DOHH2 (cell line): ENCODE results near the gene LRCH2.

ENCODE experiments used
- CTCF ChIP-seq: fragments of 200-600 bp; sonication (generic); IDR thresholded peaks from one replicate; pipeline ENCODE4 v1.5.1; 2014; ENCODE audit warnings: antibody characterized with exemption, mild to moderate bottlenecking, low read depth, low read length; ENCODE audit not compliant: poor library complexity, severe bottlenecking
- EZH2phosphoT487 ChIP-seq: fragments of 200-600 bp; sonication (generic); IDR thresholded peaks from 2 replicates; pipeline ENCODE4 v1.6.1; 2017; ENCODE audit warnings: borderline replicate concordance, mild to moderate bottlenecking, antibody characterized with exemption, low read length, moderate library complexity, mixed read lengths

- TF ChIP-seq CTCF, result no peak
- TF ChIP-seq EZH2phosphoT487, result no peak
These were observed 44.0 kb downstream of the LRCH2 start for GRCh38 chrX:115189646-115190635.
